ENCODE results near the gene MMP23B. TPM values are rescaled to one million over a fixed set of nuclear protein-coding genes. Genes with fewer than 3 reads are reported as not detected.
A peak's percentile ranks its signal among the peaks of the same experiment; 100 is the strongest.
"Not testable (repeated sequence)": the region's sequence is repeated elsewhere in the genome, so short reads cannot be mapped to it uniquely, and the experiment has no call there.

Gene MMP23B
- total and polyA plus RNA-seq, 2 experiments from 2014 or later = 15.8 to 16.2 TPM

DNA sequence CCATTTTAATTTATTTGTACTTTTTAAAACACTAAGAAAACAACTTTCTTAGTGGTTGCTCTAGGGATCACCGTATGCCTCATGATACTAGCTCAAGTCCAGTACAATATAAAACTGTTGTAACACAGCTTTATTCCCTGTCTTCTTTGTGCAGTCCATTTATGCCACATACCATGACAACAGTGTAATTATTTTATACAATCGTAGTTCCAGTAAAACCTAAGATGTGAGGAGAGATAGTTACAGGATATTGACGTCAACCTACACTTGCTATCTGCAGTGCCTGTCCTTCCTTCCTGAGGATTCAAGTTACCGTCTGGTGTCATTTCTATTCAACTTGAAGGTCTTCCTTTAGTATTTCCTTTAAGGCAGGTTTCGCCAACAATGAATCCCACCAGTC lies 14.4 kb downstream of the MMP23B start:
- not testable (repeated sequence) for H3K27me3 ChIP-seq (ENCODE audit: insufficient read depth); H3K9me3 Mint-ChIP-seq; H2AFZ ChIP-seq; H3K4me2 ChIP-seq; H3K27ac ChIP-seq (ENCODE audit: low read depth); H3K79me2 ChIP-seq (replicated peaks; ENCODE audit: insufficient read depth); H3K4me1 Mint-ChIP-seq; ATAC-seq; H3K4me3 ChIP-seq; H3K9me2 ChIP-seq (ENCODE audit: insufficient read depth); H3K4me3 Mint-ChIP-seq; H3K4me1 ChIP-seq (ENCODE audit: insufficient read depth); H3K36me3 ChIP-seq (ENCODE audit: insufficient read depth); H3K27ac Mint-ChIP-seq; DNase-seq (ENCODE audit: low spot score); H3K27me3 Mint-ChIP-seq (ENCODE audit: insufficient read depth, low read depth, poor library complexity); H4K20me1 ChIP-seq (replicated peaks; ENCODE audit: insufficient read depth)
- H3F3A ChIP-seq (replicated peaks; ENCODE audit: low read depth) = peaks cover 16% of the 10 kb centered on the region
- H3K36me3 Mint-ChIP-seq (ENCODE audit: low read depth) = peaks cover 57% of the 10 kb centered on the region

DNA sequence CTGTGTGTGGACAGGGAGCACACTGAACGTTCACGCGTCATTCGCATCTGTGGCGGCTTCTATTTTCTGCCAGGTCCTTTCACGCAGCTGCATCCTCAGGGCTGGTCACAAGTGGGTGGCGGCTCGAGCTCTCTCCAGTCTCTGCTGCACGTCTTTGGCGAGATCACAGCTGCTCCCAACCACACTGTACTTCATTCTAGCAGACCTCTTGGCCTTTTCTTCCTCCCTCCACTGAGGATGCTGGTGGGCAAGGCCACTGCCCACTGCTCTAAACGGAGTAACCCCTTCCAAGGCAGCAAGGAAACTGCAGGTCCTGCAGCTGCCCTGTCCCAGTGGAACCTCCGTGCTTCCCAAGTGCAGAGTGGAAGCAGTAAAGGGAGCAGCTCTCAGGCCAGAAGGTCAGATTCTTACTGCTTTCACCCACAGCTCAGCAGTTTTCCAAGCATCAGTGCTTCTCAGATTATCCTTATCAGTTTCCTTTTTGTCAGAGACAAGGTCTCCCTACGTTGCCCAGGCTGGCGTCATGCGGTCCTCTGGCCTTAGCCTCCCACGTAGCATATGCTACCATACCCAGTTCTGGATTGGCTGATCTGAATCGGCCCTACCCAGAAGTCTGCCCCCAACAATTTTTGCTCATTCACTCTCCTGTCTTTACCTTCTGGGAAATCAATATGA lies 15.7 kb downstream of the MMP23B start:
- not testable (repeated sequence) for H3K4me1 Mint-ChIP-seq; H3K9me3 Mint-ChIP-seq; H3K27me3 ChIP-seq (ENCODE audit: insufficient read depth); H4K20me1 ChIP-seq (replicated peaks; ENCODE audit: insufficient read depth); H3K27ac ChIP-seq (ENCODE audit: low read depth); H3K27me3 Mint-ChIP-seq (ENCODE audit: insufficient read depth, low read depth, poor library complexity); H3K27ac Mint-ChIP-seq; H3K9me2 ChIP-seq (ENCODE audit: insufficient read depth); H3K79me2 ChIP-seq (replicated peaks; ENCODE audit: insufficient read depth); H3K4me3 ChIP-seq; H3K4me3 Mint-ChIP-seq; H3K4me1 ChIP-seq (ENCODE audit: insufficient read depth); H3K4me2 ChIP-seq; H2AFZ ChIP-seq; DNase-seq (ENCODE audit: low spot score); ATAC-seq
- peaks cover 12% of the 10 kb centered on the region; the same call in 1 of the 2 replicates for H3K36me3 ChIP-seq (ENCODE audit: insufficient read depth)
- peaks cover 20% of the 10 kb centered on the region for H3F3A ChIP-seq (replicated peaks; ENCODE audit: low read depth)
- H3K36me3 Mint-ChIP-seq (ENCODE audit: low read depth) = peaks cover 70% of the 10 kb centered on the region

DNA sequence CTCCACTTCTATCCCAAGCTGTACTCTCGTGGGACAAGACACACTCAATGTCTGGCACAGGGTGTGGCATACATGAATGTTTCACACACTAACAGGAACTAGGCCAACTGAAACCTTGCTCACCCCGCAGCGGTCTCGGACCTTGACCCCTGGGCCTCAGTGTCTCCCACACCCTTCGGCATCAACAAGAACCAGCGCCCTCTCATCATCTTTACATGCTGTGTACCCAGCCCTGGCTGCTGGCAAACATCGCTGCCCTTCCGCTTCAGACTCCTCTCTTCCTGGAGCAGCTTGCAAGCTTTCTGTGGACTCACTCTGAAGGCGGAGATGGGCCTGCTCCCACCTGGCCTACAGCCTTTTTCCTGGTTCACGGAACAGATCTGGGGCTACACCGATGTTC lies 16.3 kb downstream of the MMP23B start:
- H2AFZ ChIP-seq; DNase-seq (ENCODE audit: low spot score); H3K4me3 Mint-ChIP-seq; H3K27ac Mint-ChIP-seq; H3K4me2 ChIP-seq; H3K9me2 ChIP-seq (ENCODE audit: insufficient read depth); H3K4me3 ChIP-seq; H3K9me3 Mint-ChIP-seq; H4K20me1 ChIP-seq (replicated peaks; ENCODE audit: insufficient read depth); H3K27ac ChIP-seq (ENCODE audit: low read depth); H3K4me1 Mint-ChIP-seq; H3K4me1 ChIP-seq (ENCODE audit: insufficient read depth); H3K27me3 ChIP-seq (ENCODE audit: insufficient read depth); H3K27me3 Mint-ChIP-seq (ENCODE audit: insufficient read depth, low read depth, poor library complexity); ATAC-seq; H3K79me2 ChIP-seq (replicated peaks; ENCODE audit: insufficient read depth): not testable (repeated sequence)
- Histone ChIP-seq H3F3A (replicated peaks; ENCODE audit: low read depth) (peaks cover 20% of the 10 kb centered on the region), H3K36me3 (ENCODE audit: insufficient read depth) (peaks cover 12% of the 10 kb centered on the region; the same call in 1 of the 2 replicates)
- peaks cover 76% of the 10 kb centered on the region for H3K36me3 Mint-ChIP-seq (ENCODE audit: low read depth)

GRCh38 chr1:1658583-1659549 lies 26.9 kb downstream of the MMP23B start, which contains the start of gene CDK11B:
CDK11B (minus strand) TSS chr1:1659004; CDS start chr1:1657485, 1,519 bp downstream.
- not testable (repeated sequence) for H3K4me1 Mint-ChIP-seq; H3K9me3 Mint-ChIP-seq; H3F3A ChIP-seq (replicated peaks; ENCODE audit: low read depth); H2AFZ ChIP-seq; H3K4me1 ChIP-seq (ENCODE audit: insufficient read depth); H4K20me1 ChIP-seq (replicated peaks; ENCODE audit: insufficient read depth); H3K9me2 ChIP-seq (ENCODE audit: insufficient read depth); H3K27me3 Mint-ChIP-seq (ENCODE audit: insufficient read depth, low read depth, poor library complexity); H3K27me3 ChIP-seq (ENCODE audit: insufficient read depth)
- H3K36me3 Mint-ChIP-seq (ENCODE audit: low read depth) = peaks cover 19% of the 10 kb centered on the region
- Histone ChIP-seq H3K79me2 (replicated peaks; ENCODE audit: insufficient read depth) (peaks cover 17% of the 10 kb centered on the region), H3K27ac (ENCODE audit: low read depth) (peak within 1 kb of the TSS; percentile 99), H3K4me2 (peak within 1 kb of the TSS; percentile 72), H3K36me3 (ENCODE audit: insufficient read depth) (peaks cover 24% of the 10 kb centered on the region; the same call in 1 of the 2 replicates), H3K4me3 (peak within 1 kb of the TSS; percentile 63)
- TF ChIP-seq ETS1 (IDR thresholded peaks at IDR 0.05) = peak; percentile 46; the same call in 1 of the 2 replicates
- TF ChIP-seq, protein P1, sequence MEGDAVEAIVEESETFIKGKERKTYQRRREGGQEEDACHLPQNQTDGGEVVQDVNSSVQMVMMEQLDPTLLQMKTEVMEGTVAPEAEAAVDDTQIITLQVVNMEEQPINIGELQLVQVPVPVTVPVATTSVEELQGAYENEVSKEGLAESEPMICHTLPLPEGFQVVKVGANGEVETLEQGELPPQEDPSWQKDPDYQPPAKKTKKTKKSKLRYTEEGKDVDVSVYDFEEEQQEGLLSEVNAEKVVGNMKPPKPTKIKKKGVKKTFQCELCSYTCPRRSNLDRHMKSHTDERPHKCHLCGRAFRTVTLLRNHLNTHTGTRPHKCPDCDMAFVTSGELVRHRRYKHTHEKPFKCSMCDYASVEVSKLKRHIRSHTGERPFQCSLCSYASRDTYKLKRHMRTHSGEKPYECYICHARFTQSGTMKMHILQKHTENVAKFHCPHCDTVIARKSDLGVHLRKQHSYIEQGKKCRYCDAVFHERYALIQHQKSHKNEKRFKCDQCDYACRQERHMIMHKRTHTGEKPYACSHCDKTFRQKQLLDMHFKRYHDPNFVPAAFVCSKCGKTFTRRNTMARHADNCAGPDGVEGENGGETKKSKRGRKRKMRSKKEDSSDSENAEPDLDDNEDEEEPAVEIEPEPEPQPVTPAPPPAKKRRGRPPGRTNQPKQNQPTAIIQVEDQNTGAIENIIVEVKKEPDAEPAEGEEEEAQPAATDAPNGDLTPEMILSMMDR (conservative IDR thresholded peaks at IDR 0.05; ENCODE audit: low read depth in 2 of 2) = peak in 1 of 2 experiments; percentile 34; a peak in 2 of 4 replicates
- TF ChIP-seq CREB1 (CRISPR knock-in tag; IDR thresholded peaks at IDR 0.05; ENCODE audit: low read depth) = peak; percentile 98
- TF ChIP-seq POLR2AphosphoS5 (IDR thresholded peaks at IDR 0.05; ENCODE audit: low read depth) = peak; percentile 45
- H3K27ac Mint-ChIP-seq = peak within 1 kb of the TSS; percentile 100
- peak; percentile 95 for DNase-seq (ENCODE audit: low spot score)
- H3K4me3 Mint-ChIP-seq = peak within 1 kb of the TSS; percentile 91
- ATAC-seq = peak; percentile 92

- H2AFZ ChIP-seq; H3K4me1 ChIP-seq (ENCODE audit: insufficient read depth); DNase-seq (ENCODE audit: low spot score); H3K4me3 Mint-ChIP-seq; H3K4me2 ChIP-seq; H3K27me3 ChIP-seq (ENCODE audit: insufficient read depth); H3K27me3 Mint-ChIP-seq (ENCODE audit: insufficient read depth, low read depth, poor library complexity); H3K36me3 ChIP-seq (ENCODE audit: insufficient read depth); H3F3A ChIP-seq (replicated peaks; ENCODE audit: low read depth); H3K9me3 Mint-ChIP-seq; H3K27ac Mint-ChIP-seq; H3K79me2 ChIP-seq (replicated peaks; ENCODE audit: insufficient read depth); H4K20me1 ChIP-seq (replicated peaks; ENCODE audit: insufficient read depth); ATAC-seq; H3K27ac ChIP-seq (ENCODE audit: low read depth); H3K4me3 ChIP-seq; H3K9me2 ChIP-seq (ENCODE audit: insufficient read depth); H3K4me1 Mint-ChIP-seq: not testable (repeated sequence)
- H3K36me3 Mint-ChIP-seq (ENCODE audit: low read depth) = peaks cover 11% of the 10 kb centered on the region
Observed at GRCh38 chr1:1662392-1662791, 30.4 kb downstream of the MMP23B start.

Data from GM23338 (cell line).